Effector memory CD8-positive, alpha-beta T cell (primary cell): Measurements from ENCODE around the gene NPC2.

Source experiments
- ATAC-seq: fragments of 150-1000 bp; cut with Tn5 transposase; replicated peaks from 2 replicates; pipeline ENCODE4 v1.10.0; 2021; ENCODE audit warnings: mild to moderate bottlenecking, moderate library complexity
- DNase-seq, 3 experiments: peaks; one replicate each; pipeline ENCODE4 v3.0.0; 2021
- H3K27ac Mint-ChIP-seq, 2 donors: one replicate each; pipeline ENCODE4 v1.8.0; 2022; ENCODE audit warnings: mild to moderate bottlenecking in 2 of 2, mixed read lengths in 2 of 2, moderate library complexity in 2 of 2
- H3K27me3 Mint-ChIP-seq, 2 donors: one replicate each; pipeline ENCODE4 v1.8.0; 2022; ENCODE audit warnings: mixed read lengths in 2 of 2
- H3K36me3 Mint-ChIP-seq: one replicate; pipeline ENCODE4 v1.8.0; 2022; ENCODE audit warnings: mild to moderate bottlenecking, moderate library complexity, mixed read lengths; ENCODE audit not compliant: insufficient read depth
- H3K4me1 Mint-ChIP-seq, 2 donors: one replicate each; pipeline ENCODE4 v1.8.0; 2022; ENCODE audit warnings: low read depth in 2 of 2, mixed read lengths in 2 of 2
- H3K4me3 Mint-ChIP-seq, 2 donors: one replicate each; pipeline ENCODE4 v1.8.0; 2022; ENCODE audit warnings: mild to moderate bottlenecking in 2 of 2, mixed read lengths in 2 of 2, moderate library complexity in 2 of 2
- H3K9me3 Mint-ChIP-seq, 2 donors: one replicate each; pipeline ENCODE4 v1.8.0; 2022; ENCODE audit warnings: mixed read lengths in 2 of 2

Gene NPC2

GRCh38 chr14:74514471-74514941 lies 21.4 kb upstream of the NPC2 start:
- DNase-seq (no peak), ATAC-seq (no peak)
- peaks cover 11 to 70% of the 10 kb centered on the region in 2 donors for H3K27me3 Mint-ChIP-seq
- no peaks in the 10 kb centered on the region for H3K9me3 Mint-ChIP-seq
- H3K27ac Mint-ChIP-seq: no peak overlapping the region
- no peaks in the 10 kb centered on the region for H3K36me3 Mint-ChIP-seq
- peaks cover 0 to 4% of the 10 kb centered on the region in 2 donors for H3K4me1 Mint-ChIP-seq
- H3K4me3 Mint-ChIP-seq: peak overlapping the region in 1 of 2 donors; percentile 31

- no peak for ATAC-seq
- no peaks in the 10 kb centered on the region for H3K36me3 Mint-ChIP-seq
- H3K4me1 Mint-ChIP-seq: peaks cover 0 to 4% of the 10 kb centered on the region in 2 donors
- peaks cover 11 to 63% of the 10 kb centered on the region in 2 donors for H3K27me3 Mint-ChIP-seq
- H3K4me3 Mint-ChIP-seq: no peak overlapping the region
- no peak for DNase-seq
- peak overlapping the region in 1 of 2 donors; percentile 35 for H3K27ac Mint-ChIP-seq
- H3K9me3 Mint-ChIP-seq: no peaks in the 10 kb centered on the region
Measured at GRCh38 chr14:74511966-74512830, 19.1 kb upstream of the NPC2 start.

GRCh38 chr14:74510959-74511409 lies 17.9 kb upstream of the NPC2 start:
- Mint-ChIP-seq H3K9me3 (no peaks in the 10 kb centered on the region), H3K36me3 (no peaks in the 10 kb centered on the region), H3K4me1 (peaks cover 1 to 6% of the 10 kb centered on the region in 2 donors), H3K27me3 (peaks cover 11 to 54% of the 10 kb centered on the region in 2 donors), H3K4me3 (no peak overlapping the region), H3K27ac (no peak overlapping the region)
- DNase-seq: no peak
- no peak for ATAC-seq

- Mint-ChIP-seq H3K9me3 (no peaks in the 10 kb centered on the region), H3K36me3 (no peaks in the 10 kb centered on the region), H3K27ac (no peak overlapping the region), H3K4me1 (peaks cover 4 to 8% of the 10 kb centered on the region in 2 donors), H3K4me3 (no peak overlapping the region), H3K27me3 (peaks cover 11 to 48% of the 10 kb centered on the region in 2 donors)
- DNase-seq (no peak), ATAC-seq (no peak)
Measured at GRCh38 chr14:74510223-74510931, 17.3 kb upstream of the NPC2 start.

- H3K9me3 Mint-ChIP-seq: no peaks in the 10 kb centered on the region
- H3K36me3 Mint-ChIP-seq: no peaks in the 10 kb centered on the region
- ATAC-seq: no peak
- peaks cover 4 to 8% of the 10 kb centered on the region in 2 donors for H3K4me1 Mint-ChIP-seq
- H3K4me3 Mint-ChIP-seq: no peak overlapping the region
- peak overlapping the region in 1 of 2 donors; percentile 17 for H3K27ac Mint-ChIP-seq
- no peak for DNase-seq
- peaks cover 11 to 48% of the 10 kb centered on the region in 2 donors for H3K27me3 Mint-ChIP-seq
Measured at GRCh38 chr14:74509587-74510222, 16.6 kb upstream of the NPC2 start.

GRCh38 chr14:74508844-74509428 lies 15.8 kb upstream of the NPC2 start:
- H3K4me1 Mint-ChIP-seq: peaks cover 4 to 5% of the 10 kb centered on the region in 2 donors
- ATAC-seq (no peak), DNase-seq (no peak)
- H3K27ac Mint-ChIP-seq: peak overlapping the region in 1 of 2 donors; percentile 17
- no peak overlapping the region for H3K4me3 Mint-ChIP-seq
- peaks cover 11 to 42% of the 10 kb centered on the region in 2 donors for H3K27me3 Mint-ChIP-seq
- no peaks in the 10 kb centered on the region for H3K36me3 Mint-ChIP-seq
- no peaks in the 10 kb centered on the region for H3K9me3 Mint-ChIP-seq

- no peak overlapping the region for H3K27ac Mint-ChIP-seq
- no peaks in the 10 kb centered on the region for H3K9me3 Mint-ChIP-seq
- no peak overlapping the region for H3K4me3 Mint-ChIP-seq
- H3K4me1 Mint-ChIP-seq: peaks cover 4 to 5% of the 10 kb centered on the region in 2 donors
- ATAC-seq: no peak
- no peak for DNase-seq
- H3K36me3 Mint-ChIP-seq: no peaks in the 10 kb centered on the region
- H3K27me3 Mint-ChIP-seq: peaks cover 11 to 42% of the 10 kb centered on the region in 2 donors
Measured at GRCh38 chr14:74508292-74508731, 15.2 kb upstream of the NPC2 start.

- Mint-ChIP-seq H3K9me3 (no peaks in the 10 kb centered on the region), H3K36me3 (no peaks in the 10 kb centered on the region), H3K4me1 (peaks cover 4 to 5% of the 10 kb centered on the region in 2 donors), H3K27me3 (peaks cover 10 to 39% of the 10 kb centered on the region in 2 donors), H3K27ac (no peak overlapping the region), H3K4me3 (no peak overlapping the region)
- ATAC-seq (no peak), DNase-seq (no peak)
Measured at GRCh38 chr14:74507840-74508239, 14.7 kb upstream of the NPC2 start.

GRCh38 chr14:74507085-74507484 lies 14.0 kb upstream of the NPC2 start:
- no peaks in the 10 kb centered on the region for H3K9me3 Mint-ChIP-seq
- H3K27ac Mint-ChIP-seq: peak overlapping the region in 1 of 2 donors; percentile 27
- no peak for DNase-seq
- H3K27me3 Mint-ChIP-seq: peaks cover 3 to 31% of the 10 kb centered on the region in 2 donors
- peaks cover 4 to 8% of the 10 kb centered on the region in 2 donors for H3K4me1 Mint-ChIP-seq
- H3K4me3 Mint-ChIP-seq: no peak overlapping the region
- ATAC-seq: no peak
- H3K36me3 Mint-ChIP-seq: no peaks in the 10 kb centered on the region

- H3K36me3 Mint-ChIP-seq: no peaks in the 10 kb centered on the region
- peaks cover 0 to 25% of the 10 kb centered on the region in 2 donors for H3K27me3 Mint-ChIP-seq
- H3K4me1 Mint-ChIP-seq: peaks cover 4 to 8% of the 10 kb centered on the region in 2 donors
- H3K9me3 Mint-ChIP-seq: no peaks in the 10 kb centered on the region
- DNase-seq (no peak), ATAC-seq (no peak)
- no peak overlapping the region for H3K4me3 Mint-ChIP-seq
- no peak overlapping the region for H3K27ac Mint-ChIP-seq
Measured at GRCh38 chr14:74506411-74506851, 13.3 kb upstream of the NPC2 start.

GRCh38 chr14:74505831-74506230 lies 12.7 kb upstream of the NPC2 start:
- Mint-ChIP-seq H3K27ac (no peak overlapping the region), H3K9me3 (no peaks in the 10 kb centered on the region), H3K4me3 (no peak overlapping the region), H3K36me3 (no peaks in the 10 kb centered on the region), H3K4me1 (peaks cover 4 to 8% of the 10 kb centered on the region in 2 donors), H3K27me3 (peaks cover 0 to 19% of the 10 kb centered on the region in 2 donors)
- ATAC-seq: no peak
- DNase-seq: no peak

- peaks cover 4 to 9% of the 10 kb centered on the region in 2 donors for H3K4me1 Mint-ChIP-seq
- no peak for ATAC-seq
Measured at GRCh38 chr14:74504874-74505720, 12.0 kb upstream of the NPC2 start.

More at GRCh38 chr14:74504874-74505720, 12.0 kb upstream of the NPC2 start:
- H3K4me3 Mint-ChIP-seq: no peak overlapping the region
- H3K27ac Mint-ChIP-seq: no peak overlapping the region
- H3K36me3 Mint-ChIP-seq: no peaks in the 10 kb centered on the region
- H3K9me3 Mint-ChIP-seq: no peaks in the 10 kb centered on the region
- no peak for DNase-seq
- H3K27me3 Mint-ChIP-seq: peaks cover 0 to 12% of the 10 kb centered on the region in 2 donors
